WTC11 (cell line): ENCODE data around the gene CDC45. TPM values are rescaled to one million over a fixed set of nuclear protein-coding genes. Genes with fewer than 3 reads are reported as not detected.

Experiments
- ATAC-seq: fragments of 200-7000 bp; cut with Tn5 transposase; 2 replicates; pipeline ENCODE4 v1.10.0; 2021; ENCODE audit warnings: mild to moderate bottlenecking, moderate library complexity
- CTCF ChIA-PET: fragments of 300-600 bp; sonication (Branson Sonifier 250); formaldehyde crosslinking; loops from one replicate; lab custom pipeline; 2021; ENCODE audit warnings: antibody characterized with exemption; lab: Charles Lee
- POLR2A ChIA-PET: fragments of 350-600 bp; sonication (Branson Sonifier 250); formaldehyde crosslinking; loops from one replicate; lab custom pipeline; 2021; ENCODE audit warnings: antibody characterized with exemption; lab: Charles Lee
- DNase-seq: peaks from one replicate; pipeline ENCODE4 v3.0.0; 2021; ENCODE audit warnings: low spot score
- H3K27ac Mint-ChIP-seq: 2 replicates; pipeline ENCODE4 v1.8.0; 2021; ENCODE audit warnings: mixed read lengths
- H3K27me3 Mint-ChIP-seq: 2 replicates; pipeline ENCODE4 v1.8.0; 2021; ENCODE audit warnings: low read depth, mild to moderate bottlenecking, moderate library complexity, mixed read lengths
- H3K36me3 Mint-ChIP-seq: 2 replicates; pipeline ENCODE4 v1.8.0; 2021; ENCODE audit warnings: mixed read lengths
- H3K4me1 Mint-ChIP-seq: 2 replicates; pipeline ENCODE4 v1.8.0; 2022; ENCODE audit warnings: mixed read lengths
- H3K4me3 Mint-ChIP-seq: 2 replicates; pipeline ENCODE4 v1.8.0; 2021; ENCODE audit warnings: mild to moderate bottlenecking, moderate library complexity, mixed read lengths
- H3K9me3 Mint-ChIP-seq: 2 replicates; pipeline ENCODE4 v1.8.0; 2021; ENCODE audit warnings: mixed read lengths
- ATF3 ChIP-seq: sonication (generic); formaldehyde crosslinking; conservative IDR thresholded peaks from 2 replicates; pipeline ENCODE4 v1.8.1; 2022; ENCODE audit warnings: mild to moderate bottlenecking, missing genetic modification reagents
- ERG ChIP-seq: fragments of 250-450 bp; sonication (Bioruptor Pico); IDR thresholded peaks from 2 replicates; pipeline ENCODE4 v1.8.0; 2021; ENCODE audit warnings: mild to moderate bottlenecking
- ESRRA ChIP-seq: sonication (generic); formaldehyde crosslinking; IDR thresholded peaks from 2 replicates; pipeline ENCODE4 v1.8.1; 2022; ENCODE audit warnings: mild to moderate bottlenecking, missing genetic modification reagents, borderline replicate concordance
- FOXK1 ChIP-seq: sonication (generic); formaldehyde crosslinking; IDR thresholded peaks from 2 replicates; pipeline ENCODE4 v1.8.0; 2022; ENCODE audit warnings: mild to moderate bottlenecking, moderate library complexity, missing genetic modification reagents
- FOXP4 ChIP-seq: sonication (generic); formaldehyde crosslinking; IDR thresholded peaks from 2 replicates; pipeline ENCODE4 v1.8.0; 2022; ENCODE audit warnings: mild to moderate bottlenecking, missing genetic modification reagents
- GABPB1 ChIP-seq: sonication (generic); formaldehyde crosslinking; IDR thresholded peaks from 2 replicates; pipeline ENCODE4 v1.8.1; 2023; ENCODE audit warnings: mild to moderate bottlenecking, missing genetic modification reagents
- HMGA2 ChIP-seq: fragments of 250-450 bp; sonication (Bioruptor Pico); IDR thresholded peaks from 2 replicates; pipeline ENCODE4 v1.4.0; 2021; ENCODE audit warnings: mild to moderate bottlenecking, moderate library complexity
- HMGXB4 ChIP-seq: sonication (generic); formaldehyde crosslinking; IDR thresholded peaks from 2 replicates; pipeline ENCODE4 v1.8.1; 2023; ENCODE audit warnings: mild to moderate bottlenecking, moderate library complexity, missing genetic modification reagents
- IRF1 ChIP-seq: sonication (generic); formaldehyde crosslinking; IDR thresholded peaks from 2 replicates; pipeline ENCODE4 v1.8.0; 2023; ENCODE audit warnings: missing genetic modification reagents
- JAZF1 ChIP-seq: fragments of 250-450 bp; sonication (Bioruptor Pico); IDR thresholded peaks from 2 replicates; pipeline ENCODE4 v1.9.0; 2021; ENCODE audit warnings: moderate library complexity, mild to moderate bottlenecking, inconsistent platforms
- JUN ChIP-seq: sonication (generic); formaldehyde crosslinking; IDR thresholded peaks from 2 replicates; pipeline ENCODE4 v1.8.0; 2023; ENCODE audit warnings: mild to moderate bottlenecking, missing genetic modification reagents
- NFYB ChIP-seq: sonication (generic); formaldehyde crosslinking; conservative IDR thresholded peaks from 2 replicates; pipeline ENCODE4 v1.8.0; 2022; ENCODE audit warnings: low read depth, missing genetic modification reagents
- RORB ChIP-seq: fragments of 250-450 bp; sonication (Bioruptor Pico); IDR thresholded peaks from 2 replicates; pipeline ENCODE4 v1.9.0; 2021; ENCODE audit warnings: mild to moderate bottlenecking
- SMAD4 ChIP-seq: sonication (generic); formaldehyde crosslinking; IDR thresholded peaks from 2 replicates; pipeline ENCODE4 v1.8.0; 2022; ENCODE audit warnings: mild to moderate bottlenecking, missing genetic modification reagents
- STAT6 ChIP-seq: sonication (generic); formaldehyde crosslinking; conservative IDR thresholded peaks from 2 replicates; pipeline ENCODE4 v1.8.1; 2023; ENCODE audit warnings: mild to moderate bottlenecking, low read depth, missing genetic modification reagents, moderate library complexity
- ZNF219 ChIP-seq: sonication (generic); formaldehyde crosslinking; IDR thresholded peaks from 2 replicates; pipeline ENCODE4 v1.8.0; 2023; ENCODE audit warnings: missing genetic modification reagents, mild to moderate bottlenecking, borderline replicate concordance
- ZNF423 ChIP-seq: fragments of 250-450 bp; sonication (Bioruptor Pico); IDR thresholded peaks from 2 replicates; pipeline ENCODE4 v2.1.2; 2022; ENCODE audit warnings: mild to moderate bottlenecking, moderate library complexity
- ZNF671 ChIP-seq: fragments of 250-450 bp; sonication (Bioruptor Pico); IDR thresholded peaks from 2 replicates; pipeline ENCODE4 v1.8.0; 2021; ENCODE audit warnings: mild to moderate bottlenecking
- total RNA-seq: library from RNA; stranded (reverse); gene quantifications from 3 replicates; pipeline ENCODE4 v1.2.3, GENCODE V29; 2021

CDC45 gene
- total RNA-seq, 1 experiment from 2014 or later = 38.1 TPM

GRCh38 chr22:19460036-19460435 lies 19.7 kb upstream of the CDC45 start (continued):
- TF ChIP-seq ERG (CRISPR knock-in tag) = no peak

GRCh38 chr22:19461506-19461905 lies 18.2 kb upstream of the CDC45 start:
- Mint-ChIP-seq H3K4me1 (0 out of 2 replicates have a peak, but pooled peaks cover 4% of the 10 kb centered on the region), H3K36me3 (peaks cover 44% of the 10 kb centered on the region), H3K27me3 (no peaks in the 10 kb centered on the region), H3K9me3 (no peaks in the 10 kb centered on the region)
- ATAC-seq (no peak), DNase-seq (no peak)
- POLR2A ChIA-PET = no interaction called here
- TF ChIP-seq ZNF219 (CRISPR knock-in tag) = no peak
- TF ChIP-seq FOXP4 (CRISPR knock-in tag) = no peak
- no peak for TF ChIP-seq JUN (CRISPR knock-in tag)
- no peak for TF ChIP-seq SMAD4 (CRISPR knock-in tag)
- no peak for TF ChIP-seq ZNF423 (CRISPR knock-in tag)
- no peak for TF ChIP-seq HMGA2
- no peak for TF ChIP-seq ZNF671 (CRISPR knock-in tag)
- TF ChIP-seq IRF1 (CRISPR knock-in tag) = no peak
- TF ChIP-seq FOXK1 = no peak
- TF ChIP-seq ESRRA (CRISPR knock-in tag) = no peak
- no peak for TF ChIP-seq ATF3 (CRISPR knock-in tag)
- TF ChIP-seq HMGXB4 = no peak
- TF ChIP-seq NFYB (CRISPR knock-in tag) = no peak
- no peak for TF ChIP-seq RORB (CRISPR knock-in tag)
- no peak for TF ChIP-seq STAT6 (CRISPR knock-in tag)
- TF ChIP-seq JAZF1 = no peak
- TF ChIP-seq GABPB1 (CRISPR knock-in tag) = no peak
- TF ChIP-seq, all 79 proteins: peak for 0
- Mint-ChIP-seq H3K27ac (no peak overlapping the region), H3K4me3 (no peak overlapping the region)
- CTCF ChIA-PET = no interaction called here
